VCaP (cell line): ENCODE measurements around the gene URB1.

ENCODE experiments used
- H3K27ac ChIP-seq: fragments of 450-650 bp; 2 replicates; pipeline ENCODE4 v1.5.1; 2017
- TF ChIP-seq, protein P1 (sequence below): fragments of 450-650 bp; conservative IDR thresholded peaks from 2 replicates; pipeline ENCODE4 v1.5.1; 2017; ENCODE audit warnings: mild to moderate bottlenecking, moderate library complexity

The URB1 gene

GRCh38 chr21:32321480-32321879 is 71.3 kb downstream of the URB1 start:
- no peak overlapping the region for H3K27ac ChIP-seq
- TF ChIP-seq, protein P1, sequence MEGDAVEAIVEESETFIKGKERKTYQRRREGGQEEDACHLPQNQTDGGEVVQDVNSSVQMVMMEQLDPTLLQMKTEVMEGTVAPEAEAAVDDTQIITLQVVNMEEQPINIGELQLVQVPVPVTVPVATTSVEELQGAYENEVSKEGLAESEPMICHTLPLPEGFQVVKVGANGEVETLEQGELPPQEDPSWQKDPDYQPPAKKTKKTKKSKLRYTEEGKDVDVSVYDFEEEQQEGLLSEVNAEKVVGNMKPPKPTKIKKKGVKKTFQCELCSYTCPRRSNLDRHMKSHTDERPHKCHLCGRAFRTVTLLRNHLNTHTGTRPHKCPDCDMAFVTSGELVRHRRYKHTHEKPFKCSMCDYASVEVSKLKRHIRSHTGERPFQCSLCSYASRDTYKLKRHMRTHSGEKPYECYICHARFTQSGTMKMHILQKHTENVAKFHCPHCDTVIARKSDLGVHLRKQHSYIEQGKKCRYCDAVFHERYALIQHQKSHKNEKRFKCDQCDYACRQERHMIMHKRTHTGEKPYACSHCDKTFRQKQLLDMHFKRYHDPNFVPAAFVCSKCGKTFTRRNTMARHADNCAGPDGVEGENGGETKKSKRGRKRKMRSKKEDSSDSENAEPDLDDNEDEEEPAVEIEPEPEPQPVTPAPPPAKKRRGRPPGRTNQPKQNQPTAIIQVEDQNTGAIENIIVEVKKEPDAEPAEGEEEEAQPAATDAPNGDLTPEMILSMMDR = no peak

- no peak overlapping the region for H3K27ac ChIP-seq
- TF ChIP-seq, protein P1 = no peak
Measured at GRCh38 chr21:32320726-32321125, 72.1 kb downstream of the URB1 start.

GRCh38 chr21:32320059-32320458 is 72.8 kb downstream of the URB1 start:
- no peak overlapping the region for H3K27ac ChIP-seq
- TF ChIP-seq, protein P1 = no peak

DNA sequence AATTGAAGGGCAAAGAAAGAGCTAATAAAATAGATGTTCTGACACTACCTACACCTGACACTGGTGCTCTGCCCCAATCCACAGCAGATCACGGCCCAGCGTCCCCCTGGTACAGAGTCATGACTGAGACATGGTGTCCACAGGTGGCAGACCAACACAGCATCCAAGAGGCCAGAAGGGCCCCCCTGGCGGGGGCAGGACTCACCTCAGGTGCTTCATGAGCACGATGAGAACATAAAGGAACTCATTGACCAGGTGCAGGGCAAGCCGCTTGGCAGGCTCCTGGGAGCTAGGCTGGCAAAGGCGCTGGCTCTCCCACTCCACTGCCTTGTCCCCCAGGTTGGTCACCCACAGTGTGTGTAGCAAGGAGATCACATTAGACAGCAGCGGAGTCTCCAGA is 73.8 kb downstream of the URB1 start:
- H3K27ac ChIP-seq = no peak overlapping the region
- TF ChIP-seq, protein P1 = no peak

DNA sequence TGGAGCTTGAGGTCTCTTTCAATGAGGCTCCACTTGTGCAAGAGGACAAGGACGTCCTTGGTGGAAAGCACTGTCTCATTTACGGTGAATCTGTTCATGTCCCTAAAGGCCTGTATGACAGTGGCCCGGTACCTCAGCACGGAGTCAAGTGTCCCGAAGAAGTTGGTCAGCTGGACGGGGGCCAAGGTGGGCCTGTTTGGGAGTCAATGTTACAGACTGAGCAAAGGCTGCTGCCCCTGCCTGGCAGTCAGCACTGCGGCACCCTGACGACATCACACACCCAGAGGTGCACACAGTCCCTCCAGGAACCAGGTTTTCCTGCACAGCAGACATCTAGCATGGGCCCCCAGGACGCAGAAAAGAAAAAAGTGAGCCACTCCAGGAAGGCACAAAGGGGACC is 75.1 kb downstream of the URB1 start:
- TF ChIP-seq, protein P1 = no peak
- no peak overlapping the region for H3K27ac ChIP-seq

GRCh38 chr21:32316361-32317215 is 76.2 kb downstream of the URB1 start:
- TF ChIP-seq, protein P1 = no peak
- no peak overlapping the region for H3K27ac ChIP-seq

- no peak overlapping the region for H3K27ac ChIP-seq
- TF ChIP-seq, protein P1 = no peak
Measured at GRCh38 chr21:32315511-32316281, 77.1 kb downstream of the URB1 start.
